Body of pancreas (tissue), 4 donors: ENCODE measurements around the gene PER3.

Experiments
- POLR2A ChIP-seq, 3 donors: fragments of 450-650 bp; IDR thresholded peaks; one replicate each; pipeline ENCODE4 v1.6.1; 2016; ENCODE audit warnings: antibody characterized with exemption in 3 of 3, mild to moderate bottlenecking in 2 of 3
- TF ChIP-seq, protein P1 (sequence below), 7 experiments: fragments of 450-650 bp in 4 of 7; fragments of 200-600 bp in 3 of 7; sonication (generic) in 3 of 7; IDR thresholded peaks; one replicate each; pipeline ENCODE4 v1.5.1; 2016 to 2019; ENCODE audit warnings: antibody characterized with exemption in 7 of 7

DNA sequence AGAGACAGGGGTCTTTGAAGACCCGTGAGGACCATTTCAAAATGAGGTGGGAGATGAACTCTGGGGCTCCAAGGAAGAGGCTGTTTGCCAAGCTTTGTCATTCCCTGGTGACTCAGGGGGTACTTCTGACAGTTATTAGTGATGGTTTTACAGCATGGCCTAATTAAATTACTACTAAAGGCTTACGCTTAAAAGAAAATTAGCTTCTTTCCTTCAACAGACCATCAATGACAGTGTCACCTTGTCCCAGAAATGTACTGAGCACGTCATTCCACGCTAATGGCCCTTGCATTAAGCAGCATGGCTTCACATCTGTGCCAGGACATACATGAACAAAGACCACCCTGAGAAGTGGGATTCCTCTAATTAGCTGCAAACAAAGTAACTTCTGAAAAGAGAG is 73.9 kb downstream of the PER3 start:
- TF ChIP-seq, protein P1, sequence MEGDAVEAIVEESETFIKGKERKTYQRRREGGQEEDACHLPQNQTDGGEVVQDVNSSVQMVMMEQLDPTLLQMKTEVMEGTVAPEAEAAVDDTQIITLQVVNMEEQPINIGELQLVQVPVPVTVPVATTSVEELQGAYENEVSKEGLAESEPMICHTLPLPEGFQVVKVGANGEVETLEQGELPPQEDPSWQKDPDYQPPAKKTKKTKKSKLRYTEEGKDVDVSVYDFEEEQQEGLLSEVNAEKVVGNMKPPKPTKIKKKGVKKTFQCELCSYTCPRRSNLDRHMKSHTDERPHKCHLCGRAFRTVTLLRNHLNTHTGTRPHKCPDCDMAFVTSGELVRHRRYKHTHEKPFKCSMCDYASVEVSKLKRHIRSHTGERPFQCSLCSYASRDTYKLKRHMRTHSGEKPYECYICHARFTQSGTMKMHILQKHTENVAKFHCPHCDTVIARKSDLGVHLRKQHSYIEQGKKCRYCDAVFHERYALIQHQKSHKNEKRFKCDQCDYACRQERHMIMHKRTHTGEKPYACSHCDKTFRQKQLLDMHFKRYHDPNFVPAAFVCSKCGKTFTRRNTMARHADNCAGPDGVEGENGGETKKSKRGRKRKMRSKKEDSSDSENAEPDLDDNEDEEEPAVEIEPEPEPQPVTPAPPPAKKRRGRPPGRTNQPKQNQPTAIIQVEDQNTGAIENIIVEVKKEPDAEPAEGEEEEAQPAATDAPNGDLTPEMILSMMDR (IDR thresholded peaks at IDR 0.05): no peak
- TF ChIP-seq POLR2A (IDR thresholded peaks at IDR 0.05): no peak
